CD14-positive monocyte (primary cell): Measurements from ENCODE around the gene SQSTM1. TPM values are rescaled to one million over a fixed set of nuclear protein-coding genes. Genes with fewer than 3 reads are reported as not detected.

Experiments used
- DNase-seq, 3 donors: peaks; one replicate each; pipeline ENCODE4 v3.0.0-alpha.2; 2011 to 2022
- H2AFZ ChIP-seq: 2 replicates; pipeline ENCODE4 v1.6.0; 2012; ENCODE audit warnings: mild to moderate bottlenecking, low read depth, low read length, inconsistent platforms; ENCODE audit not compliant: insufficient read depth, poor library complexity, severe bottlenecking
- H3K27ac ChIP-seq, 2 donors: 1 replicate in 1 of 2; 2 replicates in 1 of 2; pipeline ENCODE4 v1.5.1; 2012 to 2013; ENCODE audit warnings: low read length in 2 of 2, control low read depth in 1 of 2, inconsistent platforms in 1 of 2, low read depth in 1 of 2, mild to moderate bottlenecking in 1 of 2
- H3K27me3 ChIP-seq, 2 donors: one replicate each; pipeline versions ENCODE4 v1.6.0 to v1.6.1; 2011 to 2013; ENCODE audit warnings: low read length in 2 of 2; ENCODE audit not compliant: control insufficient read depth in 2 of 2, insufficient read depth in 2 of 2
- H3K36me3 ChIP-seq, 2 donors: replicated peaks in 1 of 2; 1 replicate in 1 of 2; 2 replicates in 1 of 2; pipeline versions ENCODE4 v1.5.1 to v1.6.1; 2012 to 2013; ENCODE audit warnings: low read length in 2 of 2, control low read depth in 1 of 2, inconsistent platforms in 1 of 2, mild to moderate bottlenecking in 1 of 2; ENCODE audit not compliant: insufficient read depth in 2 of 2, control insufficient read depth in 1 of 2
- H3K4me1 ChIP-seq, 2 donors: 1 replicate in 1 of 2; 2 replicates in 1 of 2; pipeline versions ENCODE4 v1.5.1 to v1.6.1; 2012 to 2013; ENCODE audit warnings: low read length in 2 of 2, control low read depth in 1 of 2, inconsistent platforms in 1 of 2, mild to moderate bottlenecking in 1 of 2, moderate library complexity in 1 of 2; ENCODE audit not compliant: insufficient read depth in 2 of 2, control insufficient read depth in 1 of 2
- H3K4me2 ChIP-seq: replicated peaks from 2 replicates; pipeline ENCODE3; 2012; ENCODE audit warnings: low read length, moderate library complexity, mild to moderate bottlenecking; ENCODE audit not compliant: poor library complexity, severe bottlenecking; ENCODE audit errors: extremely low read depth
- H3K4me3 ChIP-seq, 3 experiments: fragments of 200-600 bp in 1 of 3; sonication (generic) in 1 of 3; replicated peaks in 1 of 3; 1 replicate in 2 of 3; 2 replicates in 1 of 3; pipeline ENCODE4 v1.5.1; 2011 to 2013; ENCODE audit warnings: low read length in 3 of 3, mild to moderate bottlenecking in 3 of 3, control low read depth in 2 of 3, low read depth in 2 of 3, inconsistent platforms in 1 of 3, moderate library complexity in 1 of 3
- H3K79me2 ChIP-seq: 2 replicates; pipeline ENCODE4 v1.6.0; 2012; ENCODE audit warnings: mild to moderate bottlenecking, control low read depth, inconsistent platforms, low read length, moderate library complexity; ENCODE audit not compliant: insufficient read depth
- H3K9ac ChIP-seq: 2 replicates; pipeline ENCODE4 v1.6.0; 2017; ENCODE audit warnings: low read length, mild to moderate bottlenecking; ENCODE audit not compliant: insufficient read depth, poor library complexity, severe bottlenecking
- H3K9me3 ChIP-seq, 2 donors: replicated peaks in 1 of 2; 1 replicate in 1 of 2; 2 replicates in 1 of 2; pipeline versions ENCODE4 v1.5.1 to v1.6.1; 2012 to 2013; ENCODE audit warnings: low read length in 2 of 2, control low read depth in 1 of 2; ENCODE audit not compliant: control insufficient read depth in 1 of 2, insufficient read depth in 1 of 2
- H4K20me1 ChIP-seq: 2 replicates; pipeline ENCODE4 v1.6.0; 2012; ENCODE audit warnings: mild to moderate bottlenecking, low read length, control low read depth, moderate library complexity; ENCODE audit not compliant: insufficient read depth
- H3K27ac Mint-ChIP-seq, 7 donors: one replicate each; pipeline ENCODE4 v1.8.0; 2020; ENCODE audit warnings: mild to moderate bottlenecking in 7 of 7, mixed read lengths in 7 of 7, moderate library complexity in 6 of 7, inconsistent platforms in 2 of 7
- H3K27me3 Mint-ChIP-seq, 3 donors: one replicate each; pipeline ENCODE4 v1.8.0; 2021 to 2022; ENCODE audit warnings: low read depth in 3 of 3, mild to moderate bottlenecking in 3 of 3, mixed read lengths in 3 of 3, moderate library complexity in 3 of 3, inconsistent platforms in 1 of 3
- H3K36me3 Mint-ChIP-seq, 2 donors: one replicate each; pipeline ENCODE4 v1.8.0; 2020; ENCODE audit warnings: mixed read lengths in 2 of 2, inconsistent platforms in 1 of 2, mild to moderate bottlenecking in 1 of 2
- H3K4me1 Mint-ChIP-seq: one replicate; pipeline ENCODE4 v1.8.0; 2020; ENCODE audit warnings: mild to moderate bottlenecking, mixed read lengths
- H3K4me3 Mint-ChIP-seq, 2 donors: one replicate each; pipeline ENCODE4 v1.8.0; 2020; ENCODE audit warnings: mild to moderate bottlenecking in 2 of 2, mixed read lengths in 2 of 2, moderate library complexity in 1 of 2
- H3K9me3 Mint-ChIP-seq, 7 donors: one replicate each; pipeline ENCODE4 v1.8.0; 2020 to 2022; ENCODE audit warnings: mixed read lengths in 7 of 7, mild to moderate bottlenecking in 6 of 7, moderate library complexity in 6 of 7, inconsistent platforms in 2 of 7
- WGBS: methylation state at CpG from one replicate; pipeline ENCODE4 v1.1.5; 2013; ENCODE audit warnings: missing lambda C conversion rate; ENCODE audit not compliant: insufficient coverage; 5-methylcytosine and 5-hydroxymethylcytosine counted together
- intact Hi-C, 2 donors: fragments of 100-400 bp; cut with micrococcal nuclease; formaldehyde crosslinking; loops; one replicate each; pipeline versions ENCODE4 v1.15.0 to v1.15.1; 2023
- polyA plus RNA-seq, 3 donors: library from polyadenylated mRNA; depleted of rRNA in 1 of 3; unstranded in 2 of 3; stranded (reverse) in 1 of 3; fragments of 300-500 nt in 2 of 3; fragments of >200 nt in 1 of 3; fragmentation: Illumina TruSeq in 2 of 3; gene quantifications; 1 replicate in 2 of 3; 2 replicates in 1 of 3; pipeline ENCODE4 v1.2.3, GENCODE V29; 2012 to 2021
- TF ChIP-seq, protein P1 (sequence below): fragments of 200-600 bp; IDR thresholded peaks from one replicate; pipeline ENCODE4 v1.8.0; 2022; ENCODE audit warnings: antibody characterized with exemption, mild to moderate bottlenecking

The SQSTM1 gene
- polyA plus RNA-seq, 3 donors = 182 to 312 (median 275) TPM

DNA sequence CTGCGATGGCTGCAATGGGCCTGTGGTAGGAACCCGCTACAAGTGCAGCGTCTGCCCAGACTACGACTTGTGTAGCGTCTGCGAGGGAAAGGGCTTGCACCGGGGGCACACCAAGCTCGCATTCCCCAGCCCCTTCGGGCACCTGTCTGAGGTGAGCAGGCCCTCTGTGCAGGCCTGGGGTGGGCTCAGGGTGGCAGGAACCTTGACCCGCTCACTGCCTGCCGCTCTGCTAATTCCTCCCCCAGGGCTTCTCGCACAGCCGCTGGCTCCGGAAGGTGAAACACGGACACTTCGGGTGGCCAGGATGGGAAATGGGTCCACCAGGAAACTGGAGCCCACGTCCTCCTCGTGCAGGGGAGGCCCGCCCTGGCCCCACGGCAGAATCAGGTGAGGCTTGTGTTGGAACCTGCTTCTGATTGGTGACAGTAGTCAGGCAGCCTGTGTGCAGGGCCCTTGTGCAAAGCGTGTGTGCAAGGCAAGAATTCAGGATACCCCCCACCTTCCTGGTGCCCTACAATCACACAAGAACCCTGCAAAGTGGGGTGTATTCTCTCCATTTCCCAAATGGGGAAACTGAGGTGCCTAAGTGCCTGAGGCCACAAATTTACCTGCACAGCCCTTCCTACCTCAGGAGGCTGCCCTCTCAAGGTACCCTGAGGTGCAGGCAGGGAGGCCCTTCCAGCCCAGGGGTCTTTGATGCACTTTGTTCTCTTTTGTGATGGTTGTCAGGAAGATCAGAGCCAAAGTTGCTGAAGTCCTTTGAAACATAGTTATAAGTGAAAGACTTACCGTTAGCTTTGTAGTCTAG, 3.4 kb downstream of the SQSTM1 start:
- 95% methylated on average over 21 of the region's 22 CpGs for WGBS
- intact Hi-C loops = loop anchor here in 1 of 2 donors (10.0 kb wide), 2 partner anchors 151 to 199 kb away; partner anchors contain the start of gene HNRNPH1
- Histone ChIP-seq H3K4me3 (no peak overlapping the region), H3K27ac (no peak overlapping the region), H3K9ac (no peak overlapping the region), H3K9me3 (no peaks in the 10 kb centered on the region), H3K27me3 (no peaks in the 10 kb centered on the region), H3K4me2 (no peak overlapping the region), H4K20me1 (peaks cover 84% of the 10 kb centered on the region), H3K4me1 (peaks cover 44 to 59% of the 10 kb centered on the region in 2 donors), H3K79me2 (peaks cover 66% of the 10 kb centered on the region), H3K36me3 (peaks cover 61 to 66% of the 10 kb centered on the region in 2 donors), H2AFZ (no peak overlapping the region)
- no peak for DNase-seq
- Mint-ChIP-seq H3K36me3 (peaks cover 66 to 70% of the 10 kb centered on the region in 2 donors), H3K4me1 (peaks cover 60% of the 10 kb centered on the region), H3K27me3 (peaks cover 0 to 1% (median 0%) of the 10 kb centered on the region in 3 donors), H3K9me3 (peaks cover 0 to 2% (median 0%) of the 10 kb centered on the region in 7 donors), H3K27ac (peak overlapping the region in 3 of 7 donors; percentile 20 to 70 (median 62)), H3K4me3 (no peak overlapping the region)
- TF ChIP-seq, protein P1, sequence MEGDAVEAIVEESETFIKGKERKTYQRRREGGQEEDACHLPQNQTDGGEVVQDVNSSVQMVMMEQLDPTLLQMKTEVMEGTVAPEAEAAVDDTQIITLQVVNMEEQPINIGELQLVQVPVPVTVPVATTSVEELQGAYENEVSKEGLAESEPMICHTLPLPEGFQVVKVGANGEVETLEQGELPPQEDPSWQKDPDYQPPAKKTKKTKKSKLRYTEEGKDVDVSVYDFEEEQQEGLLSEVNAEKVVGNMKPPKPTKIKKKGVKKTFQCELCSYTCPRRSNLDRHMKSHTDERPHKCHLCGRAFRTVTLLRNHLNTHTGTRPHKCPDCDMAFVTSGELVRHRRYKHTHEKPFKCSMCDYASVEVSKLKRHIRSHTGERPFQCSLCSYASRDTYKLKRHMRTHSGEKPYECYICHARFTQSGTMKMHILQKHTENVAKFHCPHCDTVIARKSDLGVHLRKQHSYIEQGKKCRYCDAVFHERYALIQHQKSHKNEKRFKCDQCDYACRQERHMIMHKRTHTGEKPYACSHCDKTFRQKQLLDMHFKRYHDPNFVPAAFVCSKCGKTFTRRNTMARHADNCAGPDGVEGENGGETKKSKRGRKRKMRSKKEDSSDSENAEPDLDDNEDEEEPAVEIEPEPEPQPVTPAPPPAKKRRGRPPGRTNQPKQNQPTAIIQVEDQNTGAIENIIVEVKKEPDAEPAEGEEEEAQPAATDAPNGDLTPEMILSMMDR = no peak

DNA sequence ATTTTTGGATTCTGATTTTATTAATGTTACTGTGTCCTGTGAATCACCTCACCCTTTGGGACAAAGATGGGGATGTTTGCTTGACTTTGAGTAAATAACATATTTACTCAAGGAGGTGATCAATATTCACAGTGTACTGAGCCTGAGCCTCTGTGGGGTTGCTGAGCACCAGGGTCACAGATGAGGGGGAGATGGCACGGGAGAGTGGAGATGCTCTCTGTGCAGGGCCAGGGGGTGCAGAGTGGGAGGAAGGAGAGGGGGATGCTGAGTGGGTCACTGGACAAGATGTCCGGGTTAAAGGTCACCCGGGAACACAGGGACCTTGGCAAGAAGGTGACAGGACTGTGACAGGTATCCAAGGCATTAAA, 4.0 kb downstream of the SQSTM1 start:
- Mint-ChIP-seq H3K9me3 (peaks cover 0 to 2% (median 0%) of the 10 kb centered on the region in 7 donors), H3K4me3 (no peak overlapping the region), H3K4me1 (peaks cover 57% of the 10 kb centered on the region), H3K27ac (peak overlapping the region in 3 of 7 donors; percentile 20 to 70 (median 42)), H3K27me3 (peaks cover 0 to 1% (median 0%) of the 10 kb centered on the region in 3 donors), H3K36me3 (peaks cover 72 to 76% of the 10 kb centered on the region in 2 donors)
- no peak for DNase-seq
- Histone ChIP-seq H3K4me3 (no peak overlapping the region), H3K9ac (no peak overlapping the region), H3K4me1 (peaks cover 38 to 53% of the 10 kb centered on the region in 2 donors), H3K27ac (no peak overlapping the region), H4K20me1 (peaks cover 90% of the 10 kb centered on the region), H3K79me2 (peaks cover 68% of the 10 kb centered on the region), H3K36me3 (peaks cover 67 to 71% of the 10 kb centered on the region in 2 donors), H2AFZ (no peak overlapping the region), H3K27me3 (no peaks in the 10 kb centered on the region), H3K9me3 (no peaks in the 10 kb centered on the region), H3K4me2 (no peak overlapping the region)
- intact Hi-C loops = loop anchor here in 1 of 2 donors (10.0 kb wide), 2 partner anchors 150 to 200 kb away; partner anchors contain the start of gene HNRNPH1
- WGBS = 100% methylated on average over 1 of the region's 3 CpGs
- TF ChIP-seq, protein P1 = no peak
